Activated naive CD8-positive, alpha-beta T cell treated with anti-CD3 and anti-CD28 coated beads, Interleukin-2, amount 10 ng/mL, durations not matched to agents 7 days and 5 days (primary cell): ENCODE results near the gene VDR. TPM values are rescaled to one million over a fixed set of nuclear protein-coding genes. Genes with fewer than 3 reads are reported as not detected.

Source experiments
- total RNA-seq, 2 experiments: library from RNA; stranded (reverse); gene quantifications; one replicate each; pipeline ENCODE4 v1.2.3, GENCODE V29; 2021

Gene VDR
- total RNA-seq, 2 experiments from 2014 or later: 13.9 to 14.3 TPM

Other genes starting within 250 kb of the VDR start
- 10 to 100 TPM; 36.0 to 41.1 TPM for gene RPAP3, start 199.0 kb downstream of the VDR start, total RNA-seq
- gene ENDOU, start 179.5 kb downstream of the VDR start, total RNA-seq: under 1 TPM in 1 of 2 experiments, not detected in 1; 0.30 TPM
- 1 to 10 TPM in 1 of 2 experiments, under 1 TPM in 1; 0.94 to 1.1 TPM for gene RAPGEF3, start 146.1 kb downstream of the VDR start, total RNA-seq
- gene SLC48A1, start 131.8 kb downstream of the VDR start, total RNA-seq: 10 to 100 TPM; 13.4 to 13.9 TPM
- gene HDAC7, start 85.1 kb downstream of the VDR start, total RNA-seq: 100 to 1,000 TPM; 200 to 215 TPM
- gene TMEM106C, start 58.6 kb upstream of the VDR start, total RNA-seq: 100 to 1,000 TPM; 111 to 115 TPM
- not detected for gene COL2A1, start 99.5 kb upstream of the VDR start, total RNA-seq
- gene SENP1, start 201.1 kb upstream of the VDR start, total RNA-seq: 10 to 100 TPM; 36.2 to 43.4 TPM
- 10 to 100 TPM; 23.9 to 26.2 TPM for gene PFKM, start 214.4 kb upstream of the VDR start, total RNA-seq